Spinal cord (tissue), 10 donors: Measurements from ENCODE around the gene BMP7. TPM values are rescaled to one million over a fixed set of nuclear protein-coding genes. Genes with fewer than 3 reads are reported as not detected.
"Not testable (repeated sequence)": the region's sequence is repeated elsewhere in the genome, so short reads cannot be mapped to it uniquely, and the experiment has no call there.

Source experiments
- DNase-seq, 6 donors: peaks; one replicate each; pipeline versions ENCODE4 v3.0.0 to v3.0.0-alpha.2; 2013 to 2015; ENCODE audit warnings: low spot score in 6 of 6, low read depth in 4 of 6
- H3K27ac ChIP-seq: one replicate; pipeline ENCODE4 v1.5.1; 2013; ENCODE audit warnings: low read depth, low read length, control low read depth
- H3K27me3 ChIP-seq: one replicate; pipeline ENCODE4 v1.6.1; 2013; ENCODE audit warnings: low read length; ENCODE audit not compliant: control insufficient read depth, insufficient read depth
- H3K36me3 ChIP-seq: one replicate; pipeline ENCODE4 v1.6.1; 2013; ENCODE audit warnings: low read length; ENCODE audit not compliant: control insufficient read depth, insufficient read depth
- H3K4me1 ChIP-seq: one replicate; pipeline ENCODE4 v1.6.1; 2013; ENCODE audit warnings: low read length; ENCODE audit not compliant: control insufficient read depth, insufficient read depth
- H3K4me3 ChIP-seq: one replicate; pipeline ENCODE4 v1.5.1; 2013; ENCODE audit warnings: low read depth, low read length, control low read depth
- H3K9me3 ChIP-seq: one replicate; pipeline ENCODE4 v1.6.1; 2013; ENCODE audit warnings: low read length; ENCODE audit not compliant: control insufficient read depth, insufficient read depth
- WGBS: methylation state at CpG from one replicate; pipeline ENCODE4 v1.1.5; 2013; ENCODE audit warnings: missing lambda C conversion rate; ENCODE audit not compliant: insufficient coverage; 5-methylcytosine and 5-hydroxymethylcytosine counted together
- polyA plus RNA-seq, 2 donors: library from polyadenylated mRNA; unstranded; fragments of 120-200 nt; gene quantifications; one replicate each; pipeline ENCODE4 v1.2.1, GENCODE V29; 2013; ENCODE audit not compliant: insufficient read length in 2 of 2
- total RNA-seq, 2 donors: library from RNA; depleted of rRNA in 1 of 2; stranded (reverse); fragments of 120-200 nt in 1 of 2; fragments of >200 nt in 1 of 2; gene quantifications; one replicate each; pipeline versions ENCODE4 v1.2.3 to v1.2.4, GENCODE V29; 2013 to 2014
- donor health status: healthy.

BMP7 gene
- total and polyA plus RNA-seq, 4 donors: 25.4 to 67.9 (median 54.7) TPM

DNA sequence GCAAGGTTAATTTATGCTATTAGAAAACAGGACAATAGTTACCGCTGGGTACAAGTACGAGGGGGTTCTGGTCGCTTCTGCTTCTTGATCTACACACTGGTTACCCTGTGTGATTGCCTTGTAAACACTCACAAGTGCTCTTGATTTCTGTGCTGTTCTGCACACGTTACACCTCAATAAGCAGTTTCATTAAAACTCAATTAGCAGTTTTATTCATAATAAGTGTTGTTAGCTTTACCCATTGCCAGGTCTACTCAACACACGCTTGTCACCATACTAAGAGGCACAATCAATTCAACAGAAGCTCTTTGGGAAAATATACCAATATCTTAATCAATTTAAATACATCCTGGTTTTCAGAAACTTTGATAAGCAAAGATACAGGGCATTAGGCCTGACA is 20.4 kb downstream of the BMP7 start:
- peak in 1 of 6 donors; percentile 63 for DNase-seq
- Histone ChIP-seq H3K4me1 (peaks cover 45% of the 10 kb centered on the region), H3K4me3 (no peak overlapping the region), H3K27ac (no peak overlapping the region), H3K27me3 (no peaks in the 10 kb centered on the region), H3K9me3 (no peaks in the 10 kb centered on the region), H3K36me3 (peaks cover 5% of the 10 kb centered on the region)
- 83% methylated on average over 1 of the region's 5 CpGs for WGBS

DNA sequence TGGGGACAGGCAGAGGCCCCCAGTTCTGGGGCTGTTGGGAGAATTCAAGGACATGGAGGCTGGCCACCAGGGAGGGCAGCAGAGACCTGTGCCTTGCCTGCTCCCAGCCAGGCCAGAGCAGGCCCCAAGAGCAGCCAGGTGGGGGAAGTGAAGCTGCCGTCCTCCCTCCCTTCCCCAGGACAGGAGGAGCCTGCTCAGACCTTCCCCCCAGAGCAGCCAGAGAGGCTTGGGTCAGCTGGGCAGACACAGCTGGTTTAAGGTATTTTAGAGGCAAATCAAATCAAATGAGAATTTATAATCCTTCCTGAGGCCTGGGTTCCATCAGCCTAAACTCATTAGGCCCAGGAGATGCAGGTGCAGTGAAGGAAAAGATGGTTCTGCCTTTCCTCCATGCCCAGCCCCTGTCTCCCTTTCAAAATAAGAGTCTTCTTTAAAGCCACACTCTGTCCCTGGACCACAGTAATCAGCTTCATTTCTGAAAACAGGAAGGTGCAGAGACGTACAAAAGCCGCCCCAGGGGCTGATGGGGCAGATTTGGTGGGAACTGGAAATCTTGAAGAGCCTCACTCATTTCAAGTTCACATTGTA is 21.7 kb downstream of the BMP7 start:
- WGBS: no CpG with 5 or more reads among the region's 3 CpGs
- Histone ChIP-seq H3K27ac (peak overlapping the region; percentile 30), H3K27me3 (no peaks in the 10 kb centered on the region), H3K4me1 (peaks cover 43% of the 10 kb centered on the region), H3K4me3 (no peak overlapping the region), H3K36me3 (peaks cover 5% of the 10 kb centered on the region), H3K9me3 (no peaks in the 10 kb centered on the region)
- no peak for DNase-seq

DNA sequence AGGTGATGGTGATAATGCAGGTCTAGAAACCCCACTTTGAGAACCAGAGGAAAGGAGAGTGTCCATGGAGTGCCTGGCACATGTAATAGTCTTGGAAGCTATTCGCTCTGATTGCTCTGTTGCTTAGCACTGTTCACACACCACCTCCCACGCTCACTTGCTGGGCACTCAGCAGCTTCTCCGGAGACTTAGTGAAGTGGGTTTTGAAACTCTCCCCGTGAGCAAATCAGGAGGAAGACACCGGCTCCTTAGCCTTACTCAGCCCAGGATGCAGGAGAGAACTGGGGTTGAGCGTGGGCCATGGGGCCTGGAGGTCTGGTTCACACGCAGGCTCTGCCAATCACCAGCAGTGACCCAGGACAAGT is 22.2 kb downstream of the BMP7 start:
- peak in 2 of 6 donors; percentile 28 to 38 for DNase-seq
- H3K4me1 ChIP-seq: peaks cover 43% of the 10 kb centered on the region
- peak overlapping the region; percentile 30 for H3K27ac ChIP-seq
- no peaks in the 10 kb centered on the region for H3K27me3 ChIP-seq
- H3K9me3 ChIP-seq: no peaks in the 10 kb centered on the region
- H3K36me3 ChIP-seq: peaks cover 5% of the 10 kb centered on the region
- WGBS: 69% methylated on average over 3 of the region's 7 CpGs
- H3K4me3 ChIP-seq: no peak overlapping the region

DNA sequence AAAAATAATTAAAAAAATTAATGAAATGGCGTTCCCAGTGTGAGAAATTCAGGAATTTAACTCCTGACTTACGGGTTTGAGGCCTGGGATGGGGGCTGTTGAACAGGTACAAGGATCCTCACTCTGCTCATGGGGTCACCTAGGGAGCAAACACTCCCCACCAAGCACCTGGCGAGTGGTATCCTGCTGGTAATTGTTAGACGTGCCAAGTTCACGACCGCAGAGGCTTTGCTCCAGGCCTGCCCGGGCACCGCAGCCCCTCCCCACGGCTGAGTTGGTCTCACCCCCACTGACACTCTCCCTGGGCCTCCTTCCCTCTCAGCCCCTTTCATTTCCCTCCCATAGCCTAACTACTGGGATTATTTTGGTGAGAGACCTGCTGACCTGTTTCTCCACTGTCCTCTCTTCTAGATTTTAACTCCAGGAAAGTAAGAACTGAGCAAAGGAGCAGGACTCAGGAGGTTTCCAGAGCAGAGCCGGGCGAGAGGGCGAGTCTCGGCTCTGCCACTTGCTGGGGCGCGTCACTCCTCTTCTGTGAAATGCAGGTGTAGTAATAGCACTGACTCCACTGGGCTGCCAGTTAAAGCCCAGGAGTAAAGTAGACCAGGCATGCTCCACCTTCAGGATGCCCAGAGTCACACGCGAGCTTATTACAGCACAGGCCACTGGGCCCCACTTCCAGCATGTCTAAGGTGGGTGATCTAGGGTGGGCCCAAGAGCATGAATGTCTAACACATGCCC is 22.8 kb downstream of the BMP7 start:
- peaks cover 5% of the 10 kb centered on the region for H3K36me3 ChIP-seq
- H3K27ac ChIP-seq: no peak overlapping the region
- no peaks in the 10 kb centered on the region for H3K9me3 ChIP-seq
- no peak for DNase-seq
- H3K4me3 ChIP-seq: no peak overlapping the region
- H3K4me1 ChIP-seq: peaks cover 43% of the 10 kb centered on the region
- H3K27me3 ChIP-seq: no peaks in the 10 kb centered on the region
- WGBS: 71% methylated on average over 15 of the region's 17 CpGs

DNA sequence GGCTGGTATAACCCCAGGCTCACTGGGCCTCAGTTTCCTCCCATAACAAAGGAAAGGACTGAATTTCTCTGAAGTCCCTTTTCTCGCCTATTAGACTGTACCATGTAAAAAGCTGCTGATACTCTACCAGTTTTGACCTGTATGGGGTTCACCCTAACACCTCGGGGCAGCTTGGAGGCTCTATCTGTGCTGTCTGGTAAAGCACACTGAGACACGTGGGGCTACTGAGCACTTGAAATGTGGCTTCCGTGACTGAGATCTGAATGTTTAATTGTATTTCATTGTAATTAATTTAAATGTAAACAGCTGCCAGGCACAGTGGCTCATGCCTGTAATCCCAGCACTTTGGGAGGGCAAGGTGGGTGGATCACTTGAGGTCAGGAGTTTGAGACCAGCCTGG is 24.0 kb downstream of the BMP7 start:
- H3K27ac ChIP-seq: no peak overlapping the region

DNA sequence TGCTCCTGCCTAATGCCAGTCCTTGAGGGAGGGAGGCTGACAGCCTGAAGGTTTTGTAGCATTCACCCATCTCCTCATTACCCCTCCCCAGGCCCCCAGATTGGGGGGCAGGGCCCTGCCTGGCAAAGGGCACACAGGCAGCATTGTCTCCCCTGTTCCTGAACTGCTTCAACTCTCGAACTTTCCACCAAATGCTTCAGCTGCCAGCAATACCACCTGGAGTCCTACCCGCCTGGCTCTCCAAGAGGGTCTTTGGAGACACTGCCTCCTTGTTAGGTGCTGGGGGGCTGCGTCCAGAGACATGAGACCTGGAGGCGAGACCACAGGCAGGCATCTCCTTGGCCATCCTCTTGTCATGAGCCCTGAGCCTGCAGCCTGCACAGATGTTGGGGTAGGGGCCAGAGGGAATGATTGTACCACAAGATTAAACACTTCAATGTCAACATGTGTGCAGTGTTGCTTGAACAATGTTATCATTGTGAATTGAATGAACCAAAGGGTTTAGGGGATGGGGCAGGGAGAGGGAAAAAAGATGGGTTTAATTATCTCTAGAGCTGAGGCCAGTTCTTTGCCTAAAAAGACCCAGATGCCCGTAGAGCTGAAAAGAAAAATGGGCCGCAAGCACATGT is 25.0 kb downstream of the BMP7 start:
- 18% methylated on average over 4 of the region's 6 CpGs for WGBS

More for the DNA sequence above, 24.0 kb downstream of the BMP7 start:
- Histone ChIP-seq H3K27me3 (no peaks in the 10 kb centered on the region), H3K36me3 (peaks cover 5% of the 10 kb centered on the region), H3K4me1 (peaks cover 46% of the 10 kb centered on the region), H3K9me3 (no peaks in the 10 kb centered on the region), H3K4me3 (no peak overlapping the region)
- WGBS: 77% methylated on average over 3 of the region's 4 CpGs
- DNase-seq: no peak

DNA sequence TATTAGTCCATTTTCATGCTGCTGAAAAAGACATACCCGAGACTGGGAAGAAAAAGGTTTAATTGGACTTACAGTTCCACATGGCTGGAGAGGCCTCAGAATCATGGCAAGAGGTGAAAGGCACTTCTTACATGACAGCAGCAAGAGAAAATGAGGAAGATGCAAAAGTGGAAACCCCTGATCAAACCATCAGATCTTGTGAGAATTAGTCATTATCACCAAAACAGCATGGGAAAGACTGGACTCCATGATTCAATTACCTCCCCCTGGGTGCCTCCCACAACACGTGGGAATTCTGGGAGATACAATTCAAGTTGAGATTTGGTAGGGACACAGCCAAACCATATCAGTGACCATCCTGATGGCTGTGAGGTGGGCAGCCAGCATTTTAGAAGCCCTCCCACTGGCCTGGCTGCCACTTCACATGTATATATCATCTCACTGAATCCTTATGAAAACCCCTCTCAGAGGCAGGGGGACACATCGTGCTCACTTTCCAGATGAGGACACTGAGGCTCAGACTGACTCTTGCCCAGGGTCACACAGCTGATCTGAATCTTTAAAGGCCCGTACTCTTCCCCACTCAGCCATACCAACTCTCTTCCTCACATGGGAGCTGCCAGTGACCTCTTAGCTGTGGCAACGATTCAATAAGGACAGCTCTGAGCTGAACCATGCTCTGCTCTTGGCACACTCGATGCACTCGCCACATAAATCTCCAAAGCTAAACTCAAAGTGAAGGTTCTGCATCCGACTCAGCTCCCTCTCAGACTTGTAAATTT is 25.7 kb downstream of the BMP7 start:
- 32% methylated on average over 6 of the region's 8 CpGs for WGBS
- Histone ChIP-seq H3K36me3 (peaks cover 5% of the 10 kb centered on the region), H3K27ac (peak overlapping the region; percentile 70), H3K4me3 (no peak overlapping the region), H3K27me3 (no peaks in the 10 kb centered on the region), H3K9me3 (no peaks in the 10 kb centered on the region), H3K4me1 (peaks cover 62% of the 10 kb centered on the region)
- no peak for DNase-seq

More for the DNA sequence above, 25.0 kb downstream of the BMP7 start:
- H3K36me3 ChIP-seq: peaks cover 5% of the 10 kb centered on the region
- H3K9me3 ChIP-seq: no peaks in the 10 kb centered on the region
- no peak overlapping the region for H3K4me3 ChIP-seq
- H3K27me3 ChIP-seq: no peaks in the 10 kb centered on the region
- peaks cover 56% of the 10 kb centered on the region for H3K4me1 ChIP-seq
- DNase-seq: peak in 2 of 6 donors; percentile 77 to 80
- peak overlapping the region; percentile 70 for H3K27ac ChIP-seq

DNA sequence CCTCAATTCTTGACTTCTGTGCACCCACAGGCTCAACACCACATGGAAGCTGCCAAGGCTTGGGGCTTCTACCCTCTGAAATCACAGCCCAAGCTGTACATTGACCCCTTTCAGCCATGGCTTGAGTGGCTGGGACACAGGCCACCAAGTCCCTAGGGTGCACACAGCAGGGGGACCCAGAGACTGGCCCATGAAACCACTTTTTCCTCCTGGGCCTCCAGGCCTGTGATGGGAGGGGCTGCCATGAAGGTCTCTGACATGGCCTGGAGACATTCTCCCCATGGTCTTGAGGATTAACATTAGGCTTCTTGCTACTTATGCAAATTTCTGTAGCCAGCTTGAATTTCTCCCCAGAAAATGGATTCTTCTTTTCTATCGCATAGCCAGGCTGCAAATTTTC is 26.7 kb downstream of the BMP7 start:
- peaks cover 69% of the 10 kb centered on the region for H3K4me1 ChIP-seq
- H3K9me3 ChIP-seq, DNase-seq, H3K4me3 ChIP-seq, H3K36me3 ChIP-seq, H3K27me3 ChIP-seq, H3K27ac ChIP-seq: not testable (repeated sequence)
- 100% methylated on average over 1 of the region's 1 CpG for WGBS

DNA sequence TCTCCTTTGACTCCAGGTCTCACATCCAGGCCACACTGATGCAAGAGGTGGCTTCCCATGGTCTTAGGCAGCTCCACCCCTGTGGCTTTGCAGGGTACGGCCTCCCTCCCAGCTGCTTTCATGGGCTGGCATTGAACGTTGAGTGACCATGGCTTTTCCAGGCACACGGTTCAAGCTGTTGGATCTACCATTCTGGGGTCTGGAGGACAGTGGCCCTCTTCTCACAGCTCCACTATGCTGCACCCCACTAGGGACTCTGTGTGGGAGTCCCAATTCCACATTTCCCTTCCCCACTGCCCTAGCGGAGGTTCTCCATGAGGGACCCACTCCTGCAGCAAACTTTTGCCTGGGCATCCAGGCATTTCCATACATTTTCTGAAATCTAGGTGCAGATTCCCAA is 27.1 kb downstream of the BMP7 start:
- not testable (repeated sequence) for H3K27ac ChIP-seq, H3K4me3 ChIP-seq, H3K27me3 ChIP-seq, H3K9me3 ChIP-seq, DNase-seq, H3K36me3 ChIP-seq
- 86% methylated on average over 4 of the region's 4 CpGs for WGBS
- peaks cover 66% of the 10 kb centered on the region for H3K4me1 ChIP-seq
